Lung (tissue), 12 donors: ENCODE measurements around the gene PKNOX1. TPM values are rescaled to one million over a fixed set of nuclear protein-coding genes. Genes with fewer than 3 reads are reported as not detected.
A peak's percentile ranks its signal among the peaks of the same experiment; 100 is the strongest.
"Not testable (repeated sequence)": the region's sequence is repeated elsewhere in the genome, so short reads cannot be mapped to it uniquely, and the experiment has no call there.

Experiments used
- ATAC-seq: fragments of 200-7000 bp; cut with Tn5 transposase; one replicate; pipeline ENCODE4 v1.9.1; 2020; ENCODE audit warnings: moderate number of reproducible peaks; ENCODE audit not compliant: insufficient read depth, low FRiP score
- DNase-seq, 3 donors: peaks; one replicate each; pipeline ENCODE4 v3.0.0-alpha.2; 2013 to 2017
- H3K27ac ChIP-seq, 2 donors: one replicate each; pipeline ENCODE4 v1.5.1; 2013; ENCODE audit warnings: mild to moderate bottlenecking in 2 of 2, moderate library complexity in 2 of 2, control low read depth in 1 of 2, inconsistent platforms in 1 of 2, low read depth in 1 of 2, low read length in 1 of 2
- H3K27me3 ChIP-seq, 3 donors: one replicate each; pipeline ENCODE4 v1.5.1; 2013; ENCODE audit warnings: low read length in 2 of 3; ENCODE audit not compliant: control insufficient read depth in 3 of 3, insufficient read depth in 3 of 3
- H3K36me3 ChIP-seq, 4 donors: one replicate each; pipeline ENCODE4 v1.5.1; 2013; ENCODE audit warnings: low read length in 4 of 4, mild to moderate bottlenecking in 1 of 4, moderate library complexity in 1 of 4; ENCODE audit not compliant: control insufficient read depth in 4 of 4, insufficient read depth in 4 of 4
- H3K4me1 ChIP-seq, 5 donors: one replicate each; pipeline ENCODE4 v1.5.1; 2013; ENCODE audit warnings: low read length in 5 of 5, mild to moderate bottlenecking in 2 of 5, moderate library complexity in 1 of 5; ENCODE audit not compliant: control insufficient read depth in 5 of 5, insufficient read depth in 5 of 5
- H3K4me3 ChIP-seq: one replicate; pipeline ENCODE4 v1.5.1; 2013; ENCODE audit warnings: mild to moderate bottlenecking, control low read depth, moderate library complexity
- H3K9ac ChIP-seq, 2 donors: one replicate each; pipeline ENCODE4 v1.5.1; 2013; ENCODE audit warnings: low read length in 2 of 2, control low read depth in 1 of 2; ENCODE audit not compliant: insufficient read depth in 1 of 2
- H3K9me3 ChIP-seq, 4 donors: one replicate each; pipeline ENCODE4 v1.5.1; 2013; ENCODE audit warnings: low read length in 3 of 4, mild to moderate bottlenecking in 1 of 4, moderate library complexity in 1 of 4; ENCODE audit not compliant: control insufficient read depth in 4 of 4, insufficient read depth in 3 of 4
- WGBS, 2 donors: extraction: QIAGEN DNeasy Blood & Tissue Kit; methylation state at CpG; one replicate each; pipeline ENCODE4 v1.1.7; 2013; 5-methylcytosine and 5-hydroxymethylcytosine counted together
- polyA plus RNA-seq, 2 donors: library from polyadenylated mRNA; stranded (reverse); fragments of 200-250 nt; gene quantifications; one replicate each; pipeline ENCODE4 v1.2.1, GENCODE V29; 2013
- total RNA-seq, 2 donors: library from RNA; depleted of rRNA in 1 of 2; stranded (reverse); fragments of >200 nt in 1 of 2; gene quantifications; one replicate each; pipeline ENCODE4 v1.2.1, GENCODE V29; 2014 to 2021
- TF ChIP-seq, protein P1 (sequence below): IDR thresholded peaks from 2 replicates; pipeline ENCODE4 v1.5.1; 2012; ENCODE audit warnings: mild to moderate bottlenecking; ENCODE audit errors: control extremely low read depth, extremely low read depth
- donor health status: control.
- donor health status: control.
- donor health status: Bipolar disorder and iron deficiency.
- donor health status: healthy.
- donor health status: DM: yes; HTN: yes; CAD: no.

The PKNOX1 gene
- total and polyA plus RNA-seq, 4 donors = 9.6 to 40.4 (median 14.2) TPM

DNA sequence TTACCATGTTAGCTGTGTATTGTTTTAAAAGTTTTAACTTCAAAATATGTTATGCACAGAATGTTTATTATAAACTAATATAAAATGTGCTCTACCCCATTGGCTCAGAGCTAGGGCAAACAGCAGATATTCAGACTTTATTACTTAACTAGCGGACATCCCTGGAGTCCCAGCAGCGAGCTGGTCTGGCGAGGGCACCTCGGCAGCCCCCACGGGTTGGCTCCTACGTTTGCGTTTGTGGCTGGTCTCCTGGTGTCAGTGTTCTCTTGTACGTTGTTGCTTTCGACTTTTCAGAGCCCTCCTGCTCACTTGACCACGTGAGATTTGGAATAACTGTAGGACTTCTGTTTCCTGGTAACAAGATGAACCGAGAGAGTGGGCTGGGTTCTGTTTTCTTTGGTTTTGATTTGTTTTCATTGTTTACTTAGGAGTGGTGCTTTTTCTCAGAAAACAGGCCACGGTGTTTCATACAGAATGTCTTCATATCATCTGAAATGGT is 56.8 kb downstream of the PKNOX1 start:
- WGBS, 2 donors = 92 to 93% methylated on average over 12 of the region's 12 CpGs
- TF ChIP-seq, protein P1, sequence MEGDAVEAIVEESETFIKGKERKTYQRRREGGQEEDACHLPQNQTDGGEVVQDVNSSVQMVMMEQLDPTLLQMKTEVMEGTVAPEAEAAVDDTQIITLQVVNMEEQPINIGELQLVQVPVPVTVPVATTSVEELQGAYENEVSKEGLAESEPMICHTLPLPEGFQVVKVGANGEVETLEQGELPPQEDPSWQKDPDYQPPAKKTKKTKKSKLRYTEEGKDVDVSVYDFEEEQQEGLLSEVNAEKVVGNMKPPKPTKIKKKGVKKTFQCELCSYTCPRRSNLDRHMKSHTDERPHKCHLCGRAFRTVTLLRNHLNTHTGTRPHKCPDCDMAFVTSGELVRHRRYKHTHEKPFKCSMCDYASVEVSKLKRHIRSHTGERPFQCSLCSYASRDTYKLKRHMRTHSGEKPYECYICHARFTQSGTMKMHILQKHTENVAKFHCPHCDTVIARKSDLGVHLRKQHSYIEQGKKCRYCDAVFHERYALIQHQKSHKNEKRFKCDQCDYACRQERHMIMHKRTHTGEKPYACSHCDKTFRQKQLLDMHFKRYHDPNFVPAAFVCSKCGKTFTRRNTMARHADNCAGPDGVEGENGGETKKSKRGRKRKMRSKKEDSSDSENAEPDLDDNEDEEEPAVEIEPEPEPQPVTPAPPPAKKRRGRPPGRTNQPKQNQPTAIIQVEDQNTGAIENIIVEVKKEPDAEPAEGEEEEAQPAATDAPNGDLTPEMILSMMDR = no peak

GRCh38 chr21:43034101-43034500 is 59.7 kb downstream of the PKNOX1 start:
- DNase-seq (no peak), ATAC-seq (no peak)
- TF ChIP-seq, protein P1 = no peak
- no peaks in the 10 kb centered on the region for H3K9me3 ChIP-seq
- H3K9ac ChIP-seq = no peak overlapping the region
- no peaks in the 10 kb centered on the region for H3K4me1 ChIP-seq
- peaks cover 6 to 23% (median 16%) of the 10 kb centered on the region in 4 donors for H3K36me3 ChIP-seq
- no peak overlapping the region for H3K27ac ChIP-seq
- no peak overlapping the region for H3K4me3 ChIP-seq
- H3K27me3 ChIP-seq = no peaks in the 10 kb centered on the region
- 90 to 93% methylated on average over 1 of the region's 1 CpG for WGBS, 2 donors

More for the DNA sequence above, 56.8 kb downstream of the PKNOX1 start:
- Histone ChIP-seq H3K27ac (no peak overlapping the region), H3K36me3 (peaks cover 6 to 33% (median 25%) of the 10 kb centered on the region in 4 donors), H3K4me1 (no peaks in the 10 kb centered on the region), H3K9ac (no peak overlapping the region), H3K4me3 (no peak overlapping the region), H3K9me3 (no peaks in the 10 kb centered on the region), H3K27me3 (no peaks in the 10 kb centered on the region)
- ATAC-seq = no peak
- DNase-seq = no peak

DNA sequence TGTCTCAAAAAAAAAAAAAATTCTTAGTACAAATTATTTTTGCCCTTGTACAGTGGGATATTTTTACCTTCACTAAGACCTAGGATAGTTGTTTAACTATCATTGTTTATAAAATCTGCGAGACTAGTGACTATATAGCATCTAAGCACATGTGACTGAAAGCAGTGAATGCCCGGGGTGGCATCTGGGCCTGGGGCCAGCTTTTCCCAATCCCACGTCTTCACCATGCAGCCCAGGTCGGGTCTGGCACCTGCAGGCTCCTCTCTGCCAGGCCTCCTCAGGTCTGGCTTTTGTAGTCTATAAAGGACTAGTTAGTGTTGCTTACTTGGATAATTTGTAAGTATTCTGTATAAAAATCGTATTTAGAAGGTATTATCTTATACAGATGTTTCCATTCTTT is 60.5 kb downstream of the PKNOX1 start:
- Histone ChIP-seq H3K9ac (no peak overlapping the region), H3K27me3 (no peaks in the 10 kb centered on the region), H3K27ac (no peak overlapping the region), H3K4me3 (no peak overlapping the region), H3K9me3 (no peaks in the 10 kb centered on the region), H3K4me1 (no peaks in the 10 kb centered on the region), H3K36me3 (peaks cover 3 to 23% (median 14%) of the 10 kb centered on the region in 4 donors)
- TF ChIP-seq, protein P1 = no peak
- WGBS, 2 donors = 87 to 92% methylated on average over 5 of the region's 5 CpGs
- ATAC-seq = no peak
- no peak for DNase-seq

DNA sequence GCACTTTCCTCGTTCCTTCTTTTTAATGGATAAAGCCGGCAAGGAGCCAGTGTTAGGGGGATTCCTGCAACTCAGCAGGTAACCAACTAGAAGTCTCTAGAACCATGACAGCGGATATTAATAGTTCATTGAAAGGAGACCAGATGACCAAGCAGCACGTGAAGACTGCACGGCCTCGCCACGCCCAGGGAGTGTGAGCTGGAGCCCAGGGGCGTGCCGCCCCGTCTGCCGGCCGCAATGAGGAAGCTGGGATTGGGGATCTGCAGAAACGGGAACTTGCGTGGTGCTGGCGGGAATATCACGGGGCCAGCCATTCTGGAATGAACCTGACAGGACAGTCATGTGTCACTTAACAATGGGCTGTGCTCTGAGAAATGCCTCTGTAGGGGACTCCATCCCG is 62.5 kb downstream of the PKNOX1 start:
- not testable (repeated sequence) for H3K27ac ChIP-seq, H3K9ac ChIP-seq, H3K9me3 ChIP-seq, DNase-seq, H3K36me3 ChIP-seq, H3K4me3 ChIP-seq, H3K4me1 ChIP-seq, H3K27me3 ChIP-seq
- WGBS, 2 donors = 66% methylated on average over 10 of the region's 17 CpGs; no CpG with 5 or more reads in 1 of the 2 donors
- peak; percentile 54 for ATAC-seq

- DNase-seq, H3K4me1 ChIP-seq, H3K4me3 ChIP-seq, H3K27me3 ChIP-seq, H3K27ac ChIP-seq, H3K36me3 ChIP-seq, H3K9me3 ChIP-seq, H3K9ac ChIP-seq, ATAC-seq: not testable (repeated sequence)
- 82 to 90% methylated on average over 9 to 18 of the region's 19 CpGs for WGBS, 2 donors
These were observed 63.7 kb downstream of the PKNOX1 start for GRCh38 chr21:43037918-43038658.

DNA sequence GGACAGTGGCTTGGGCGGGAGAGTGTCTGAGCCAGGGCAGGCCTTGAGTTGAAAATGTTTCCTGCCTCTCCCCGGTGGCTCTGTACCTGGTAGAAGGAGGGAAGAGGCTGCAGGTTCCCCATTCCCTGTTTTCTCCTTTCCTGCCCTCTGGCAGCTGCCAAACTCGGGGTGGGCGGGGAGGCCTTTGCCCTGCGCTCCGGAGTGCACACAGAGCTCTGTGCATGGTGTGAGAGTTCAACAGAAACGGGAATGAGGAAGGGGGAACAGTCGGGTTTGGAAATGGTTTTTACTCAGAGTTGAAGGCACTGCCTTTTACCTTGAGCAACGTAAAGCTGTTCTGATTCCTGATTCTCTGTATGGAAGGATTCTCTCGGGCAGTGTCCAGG is 64.3 kb downstream of the PKNOX1 start:
- ATAC-seq, H3K27ac ChIP-seq, H3K4me3 ChIP-seq, H3K9ac ChIP-seq, DNase-seq, H3K27me3 ChIP-seq, H3K4me1 ChIP-seq, H3K36me3 ChIP-seq, H3K9me3 ChIP-seq: not testable (repeated sequence)
- WGBS, 2 donors = 84 to 100% methylated on average over 1 to 8 of the region's 10 CpGs
